ENCODE results near the gene ASIC2.

Gene ASIC2

GRCh38 chr17:33109336-33110072, 183.6 kb downstream of the ASIC2 start:
- no peak for DNase-seq

- DNase-seq, result no peak
These were observed 186.4 kb downstream of the ASIC2 start for GRCh38 chr17:33106525-33107165.

- DNase-seq, result no peak
These were observed 187.2 kb downstream of the ASIC2 start for GRCh38 chr17:33105911-33106310.

- no peak for DNase-seq
These were observed 193.2 kb downstream of the ASIC2 start for GRCh38 chr17:33099906-33100305.

GRCh38 chr17:33099252-33099651, 193.8 kb downstream of the ASIC2 start:
- no peak for DNase-seq

- DNase-seq, result no peak
These were observed 195.7 kb downstream of the ASIC2 start for GRCh38 chr17:33097411-33097810.

- DNase-seq, result no peak
These were observed 196.9 kb downstream of the ASIC2 start for GRCh38 chr17:33096161-33096560.

GRCh38 chr17:33091271-33091670, 201.8 kb downstream of the ASIC2 start:
- DNase-seq, result no peak

- no peak for DNase-seq
These were observed 202.3 kb downstream of the ASIC2 start for GRCh38 chr17:33090806-33091205.

GRCh38 chr17:33086878-33087277, 206.2 kb downstream of the ASIC2 start:
- DNase-seq, result no peak

GRCh38 chr17:33086041-33086440, 207.1 kb downstream of the ASIC2 start:
- no peak for DNase-seq

GRCh38 chr17:33085256-33085655, 207.8 kb downstream of the ASIC2 start:
- DNase-seq, result no peak

- no peak for DNase-seq
These were observed 208.3 kb downstream of the ASIC2 start for GRCh38 chr17:33084755-33085154.

- DNase-seq, result no peak
These were observed 210.4 kb downstream of the ASIC2 start for GRCh38 chr17:33082529-33083173.

GRCh38 chr17:33080091-33080490, 213.0 kb downstream of the ASIC2 start:
- no peak for DNase-seq

GRCh38 chr17:33079201-33079600, 213.9 kb downstream of the ASIC2 start:
- DNase-seq, result no peak

GRCh38 chr17:33076979-33077378, 216.1 kb downstream of the ASIC2 start:
- DNase-seq, result no peak

GRCh38 chr17:33073416-33073815, 219.7 kb downstream of the ASIC2 start:
- no peak for DNase-seq

GRCh38 chr17:33072421-33073161, 220.5 kb downstream of the ASIC2 start:
- no peak for DNase-seq

- DNase-seq, result no peak
These were observed 221.4 kb downstream of the ASIC2 start for GRCh38 chr17:33071656-33072055.

- no peak for DNase-seq
These were observed 235.5 kb downstream of the ASIC2 start for GRCh38 chr17:33057564-33057963.

GRCh38 chr17:33056399-33057146, 236.5 kb downstream of the ASIC2 start:
- DNase-seq, result no peak

GRCh38 chr17:33055746-33056145, 237.3 kb downstream of the ASIC2 start:
- no peak for DNase-seq
